GM13976 (cell line): ENCODE measurements around the gene RASGRP1.

Experiments
- DNase-seq: peaks from one replicate; pipeline ENCODE4 v3.0.0; 2012; ENCODE audit warnings: low spot score
- in situ Hi-C: fragments of 300-500 bp; cut with MboI; formaldehyde crosslinking; loops from one replicate; pipeline ENCODE4 v1.12.0; 2022; ENCODE audit warnings: low sequenced_read_pairs, mixed read lengths, inconsistent platforms; ENCODE audit not compliant: unreplicated experiment
- TF ChIP-seq, protein P1 (sequence below): IDR thresholded peaks from 2 replicates; pipeline ENCODE4 v1.5.1; 2012; ENCODE audit warnings: borderline replicate concordance, mild to moderate bottlenecking; ENCODE audit not compliant: insufficient read depth; ENCODE audit errors: extremely low read depth, missing control alignments, control extremely low read depth

Gene RASGRP1

DNA sequence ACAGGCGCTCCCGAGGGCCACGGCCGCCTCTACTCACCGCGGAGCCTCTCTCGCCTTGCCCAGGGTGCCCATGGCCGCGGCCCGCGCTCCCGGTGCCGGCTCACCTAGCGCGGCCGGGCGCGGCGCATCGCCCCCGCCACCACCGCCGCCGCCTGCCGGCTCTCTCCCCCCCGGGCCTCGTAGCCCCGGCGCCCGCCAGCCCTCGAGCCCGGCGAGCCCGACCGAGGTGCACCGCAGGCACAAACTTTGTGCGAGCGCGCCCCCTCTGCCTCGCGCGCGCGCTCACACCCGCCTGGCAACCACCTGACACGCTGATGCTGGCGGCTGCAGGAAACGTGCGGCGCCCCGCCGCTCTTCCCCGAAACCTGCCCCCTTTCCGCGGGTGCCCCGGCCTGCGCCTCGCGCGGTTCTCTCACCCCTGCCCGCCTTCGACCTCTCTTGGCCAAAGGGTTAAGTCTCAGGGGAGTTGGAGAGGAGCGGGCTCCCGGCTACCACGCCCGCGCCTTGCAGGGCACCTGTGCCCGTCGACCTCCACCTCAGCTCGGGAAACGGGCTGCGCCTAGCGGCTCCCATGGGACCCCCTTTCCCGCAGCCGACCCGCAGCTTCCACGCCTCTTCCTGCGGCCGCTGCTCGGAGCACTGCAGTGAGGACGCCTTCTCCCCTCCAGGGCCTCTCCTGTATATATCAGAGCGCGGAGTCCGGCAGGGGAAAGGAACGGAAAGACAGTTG, at the start of gene RASGRP1:
TSS of gene RASGRP1 (minus strand) at position 258 of the 730 bp plus-strand sequence. CDS start at position 72, 186 bp downstream.
- TF ChIP-seq, protein P1, sequence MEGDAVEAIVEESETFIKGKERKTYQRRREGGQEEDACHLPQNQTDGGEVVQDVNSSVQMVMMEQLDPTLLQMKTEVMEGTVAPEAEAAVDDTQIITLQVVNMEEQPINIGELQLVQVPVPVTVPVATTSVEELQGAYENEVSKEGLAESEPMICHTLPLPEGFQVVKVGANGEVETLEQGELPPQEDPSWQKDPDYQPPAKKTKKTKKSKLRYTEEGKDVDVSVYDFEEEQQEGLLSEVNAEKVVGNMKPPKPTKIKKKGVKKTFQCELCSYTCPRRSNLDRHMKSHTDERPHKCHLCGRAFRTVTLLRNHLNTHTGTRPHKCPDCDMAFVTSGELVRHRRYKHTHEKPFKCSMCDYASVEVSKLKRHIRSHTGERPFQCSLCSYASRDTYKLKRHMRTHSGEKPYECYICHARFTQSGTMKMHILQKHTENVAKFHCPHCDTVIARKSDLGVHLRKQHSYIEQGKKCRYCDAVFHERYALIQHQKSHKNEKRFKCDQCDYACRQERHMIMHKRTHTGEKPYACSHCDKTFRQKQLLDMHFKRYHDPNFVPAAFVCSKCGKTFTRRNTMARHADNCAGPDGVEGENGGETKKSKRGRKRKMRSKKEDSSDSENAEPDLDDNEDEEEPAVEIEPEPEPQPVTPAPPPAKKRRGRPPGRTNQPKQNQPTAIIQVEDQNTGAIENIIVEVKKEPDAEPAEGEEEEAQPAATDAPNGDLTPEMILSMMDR = peak; percentile 67
- in situ Hi-C loops = loop anchor here (5.0 kb wide), 1 partner anchor 113 kb away; no protein-coding TSS in a partner anchor
- peak; percentile 87 for DNase-seq

DNA sequence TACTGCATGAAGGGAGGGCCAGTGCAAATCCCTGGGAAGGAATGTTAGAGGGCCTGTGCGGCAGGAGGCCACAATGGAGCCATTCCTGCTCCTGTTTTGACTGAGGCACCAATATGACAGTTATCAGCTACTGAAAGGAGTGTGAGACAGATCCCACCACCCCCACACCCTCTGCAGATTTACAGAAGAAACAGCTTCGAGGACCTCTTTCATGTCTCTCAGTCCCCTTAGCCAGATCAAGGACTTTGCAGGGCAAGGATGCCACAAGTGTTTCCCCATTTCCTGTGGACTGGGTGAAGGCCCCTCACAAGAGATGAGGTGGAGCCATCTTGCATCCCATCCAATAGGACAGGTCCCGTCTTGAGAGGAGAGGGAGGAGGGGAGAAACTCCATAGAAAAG, 48.5 kb upstream of the RASGRP1 start:
- in situ Hi-C loops = no loop called here

GRCh38 chr15:38612159-38612863, 47.7 kb upstream of the RASGRP1 start:
- in situ Hi-C loops = no loop called here
- DNase-seq = no peak
- TF ChIP-seq, protein P1 = no peak

More for the DNA sequence above, 48.5 kb upstream of the RASGRP1 start:
- DNase-seq = no peak
- TF ChIP-seq, protein P1 = no peak

GRCh38 chr15:38611228-38611627, 46.6 kb upstream of the RASGRP1 start:
- TF ChIP-seq, protein P1 = no peak
- DNase-seq = no peak
- in situ Hi-C loops = no loop called here

GRCh38 chr15:38610748-38611147, 46.1 kb upstream of the RASGRP1 start:
- in situ Hi-C loops = no loop called here
- TF ChIP-seq, protein P1 = no peak
- no peak for DNase-seq

DNA sequence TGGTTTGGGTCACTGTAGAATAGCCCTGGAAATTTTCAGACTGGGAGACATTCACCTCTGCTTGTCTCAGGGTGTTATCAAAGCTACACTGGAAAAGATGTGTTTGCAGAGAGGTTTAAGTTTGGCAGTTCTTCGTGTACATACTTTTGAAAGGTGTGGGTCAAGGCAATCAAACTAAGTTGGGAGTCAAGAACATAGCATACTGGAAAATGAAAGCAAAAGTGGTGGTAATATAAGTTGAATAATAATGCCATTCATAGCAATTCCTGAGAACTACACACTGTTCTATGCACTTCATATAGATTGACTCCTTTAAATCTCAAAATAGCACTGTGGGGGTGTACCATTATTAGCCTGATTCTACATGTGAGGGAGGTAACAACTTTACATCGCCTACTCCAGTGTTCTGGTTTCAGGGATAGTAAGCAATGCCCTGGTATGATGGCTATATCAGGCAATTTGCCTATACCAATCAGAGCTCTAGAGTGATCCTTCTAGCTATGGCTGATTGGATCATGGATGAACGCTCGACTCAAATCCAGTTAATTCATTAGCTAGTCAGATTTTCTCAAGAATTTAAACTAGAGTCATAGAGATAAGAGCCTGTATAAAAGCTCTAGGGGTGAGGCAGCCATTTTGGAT, 44.6 kb upstream of the RASGRP1 start:
- no peak for DNase-seq
- TF ChIP-seq, protein P1 = no peak
- in situ Hi-C loops = no loop called here
